Pancreas (tissue), 10 donors: ENCODE data around the gene MLIP. TPM values are rescaled to one million over a fixed set of nuclear protein-coding genes. Genes with fewer than 3 reads are reported as not detected.

Experiments
- ATAC-seq, 4 donors: fragments of 200-7000 bp; cut with Tn5 transposase; one replicate each; pipeline versions ENCODE4 v1.8.0 to v1.9.1; 2020; ENCODE audit warnings: mild to moderate bottlenecking in 4 of 4, moderate library complexity in 4 of 4
- DNase-seq, 6 donors: peaks; one replicate each; pipeline ENCODE4 v3.0.0-alpha.2; 2020
- FAIRE-seq: peaks from 2 replicates; lab custom pipeline; 2012; peaks lifted over from hg19 to GRCh38; lab: Jason Lieb, UNC
- H3K27ac ChIP-seq, 4 donors: fragments of 200-600 bp; sonication (generic); 1 replicate in 3 of 4; 2 replicates in 1 of 4; pipeline versions ENCODE4 v1.5.0 to v1.8.0; 2020
- H3K27me3 ChIP-seq, 4 donors: fragments of 200-600 bp; one replicate each; pipeline ENCODE4 v1.8.0; 2021
- H3K36me3 ChIP-seq, 3 donors: fragments of 200-600 bp; sonication (generic) in 1 of 3; one replicate each; pipeline versions ENCODE4 v1.5.0 to v1.8.0; 2020 to 2021
- H3K4me1 ChIP-seq, 3 donors: fragments of 200-600 bp; one replicate each; pipeline ENCODE4 v1.8.0; 2021
- H3K4me3 ChIP-seq, 4 donors: fragments of 200-600 bp; sonication (generic) in 2 of 4; one replicate each; pipeline versions ENCODE4 v1.5.0 to v1.8.0; 2020 to 2021
- H3K9me3 ChIP-seq, 4 donors: fragments of 200-600 bp; one replicate each; pipeline ENCODE4 v1.8.0; 2021
- WGBS, 2 donors: extraction: QIAGEN DNeasy Blood & Tissue Kit; methylation state at CpG; one replicate each; pipeline ENCODE4 v1.1.7; 2013; 5-methylcytosine and 5-hydroxymethylcytosine counted together
- intact Hi-C, 3 donors: fragments of 100-400 bp; cut with DNase I; formaldehyde crosslinking; loops; one replicate each; pipeline versions ENCODE4 v1.11.1 to v1.14.2; 2022
- polyA plus RNA-seq, 2 donors: library from polyadenylated mRNA; stranded (reverse); fragments of 200-250 nt; gene quantifications; one replicate each; pipeline ENCODE4 v1.2.3, GENCODE V29; 2013
- total RNA-seq, 6 donors: library from RNA; stranded (reverse); fragmentation: NEBNext Ultra II Directional in 4 of 6; extraction: Animal tissue kit (Norgen Biotek cat#: 25700) in 4 of 6; gene quantifications; one replicate each; pipeline versions ENCODE4 v1.2.1 to v1.2.4, GENCODE V29; 2021 to 2023
- TF ChIP-seq, protein P1 (sequence below), 4 donors: fragments of 200-600 bp; sonication (generic) in 3 of 4; IDR thresholded peaks; one replicate each; pipeline versions ENCODE4 v1.5.0 to v1.8.0; 2021; ENCODE audit warnings: antibody characterized with exemption in 4 of 4
- donor health status: healthy with polysubstance abuse.
- donor health status: DM: no; HTN: no; CAD: no; lungs with moderate emphysema.
- donor health status: DM: no; HTN: no; CAD: no.
- donor health status: control.
- donor health status: control.
- donor health status: Bipolar disorder and iron deficiency.
- donor health status: DM: yes; HTN: yes; CAD: no.
- donor health status: DM: no; HTN: no; CAD: no.
- donor health status: DM: no; HTN: no; CAD: no.
- donor health status: DM: yes; HTN: yes; CAD: no.

Gene MLIP
- total and polyA plus RNA-seq, 8 donors: 0.32 to 5.8 (median 0.77) TPM

DNA sequence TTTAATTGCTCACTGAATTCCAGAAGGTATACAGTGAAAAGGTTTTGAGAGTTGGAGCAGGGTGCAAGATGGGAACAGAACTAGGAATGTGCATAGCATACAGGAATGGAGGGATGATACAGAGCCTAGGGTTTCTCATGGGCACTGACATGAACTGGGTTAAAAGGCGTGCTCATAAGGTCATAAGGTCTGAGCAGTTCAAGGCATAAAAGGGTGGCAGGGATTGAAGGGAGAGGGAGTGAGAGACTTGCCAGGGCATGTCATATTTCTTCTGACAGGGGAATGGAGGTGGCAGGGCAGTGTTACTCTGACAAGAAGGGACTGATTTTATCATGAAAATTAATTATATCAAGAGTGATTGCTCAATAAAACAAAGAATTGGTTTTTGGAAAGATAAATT, 4.7 kb downstream of the MLIP start:
- no peak overlapping the region for H3K4me3 ChIP-seq
- FAIRE-seq: no peak
- DNase-seq: no peak
- no peaks in the 10 kb centered on the region for H3K4me1 ChIP-seq
- ATAC-seq: no peak
- no peaks in the 10 kb centered on the region for H3K9me3 ChIP-seq
- no peaks in the 10 kb centered on the region for H3K27me3 ChIP-seq
- no peak overlapping the region for H3K27ac ChIP-seq
- WGBS, 2 donors: 67 to 74% methylated on average over 1 of the region's 1 CpG
- H3K36me3 ChIP-seq: no peaks in the 10 kb centered on the region
- intact Hi-C loops: no loop called here
- TF ChIP-seq, protein P1, sequence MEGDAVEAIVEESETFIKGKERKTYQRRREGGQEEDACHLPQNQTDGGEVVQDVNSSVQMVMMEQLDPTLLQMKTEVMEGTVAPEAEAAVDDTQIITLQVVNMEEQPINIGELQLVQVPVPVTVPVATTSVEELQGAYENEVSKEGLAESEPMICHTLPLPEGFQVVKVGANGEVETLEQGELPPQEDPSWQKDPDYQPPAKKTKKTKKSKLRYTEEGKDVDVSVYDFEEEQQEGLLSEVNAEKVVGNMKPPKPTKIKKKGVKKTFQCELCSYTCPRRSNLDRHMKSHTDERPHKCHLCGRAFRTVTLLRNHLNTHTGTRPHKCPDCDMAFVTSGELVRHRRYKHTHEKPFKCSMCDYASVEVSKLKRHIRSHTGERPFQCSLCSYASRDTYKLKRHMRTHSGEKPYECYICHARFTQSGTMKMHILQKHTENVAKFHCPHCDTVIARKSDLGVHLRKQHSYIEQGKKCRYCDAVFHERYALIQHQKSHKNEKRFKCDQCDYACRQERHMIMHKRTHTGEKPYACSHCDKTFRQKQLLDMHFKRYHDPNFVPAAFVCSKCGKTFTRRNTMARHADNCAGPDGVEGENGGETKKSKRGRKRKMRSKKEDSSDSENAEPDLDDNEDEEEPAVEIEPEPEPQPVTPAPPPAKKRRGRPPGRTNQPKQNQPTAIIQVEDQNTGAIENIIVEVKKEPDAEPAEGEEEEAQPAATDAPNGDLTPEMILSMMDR (IDR thresholded peaks at IDR 0.05): no peak

DNA sequence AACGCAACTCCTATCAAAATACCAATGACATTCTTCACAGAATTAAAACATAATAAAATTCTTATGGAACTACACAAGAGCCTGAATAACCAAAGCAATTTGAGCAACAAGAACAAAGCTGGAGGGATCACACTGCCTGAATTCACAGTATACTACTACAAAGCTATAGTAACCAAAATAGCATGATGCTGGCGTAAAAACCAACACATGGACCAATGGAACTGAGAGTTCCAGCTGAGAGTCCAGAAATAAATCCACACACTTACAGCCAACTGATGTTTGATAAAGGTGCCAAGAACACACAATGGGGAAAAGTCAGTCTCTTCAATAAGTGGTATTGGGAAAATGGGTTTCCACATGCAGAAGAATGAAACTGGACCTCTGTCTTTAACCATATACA, 6.9 kb downstream of the MLIP start:
- ATAC-seq (no peak), FAIRE-seq (no peak), DNase-seq (no peak)
- Histone ChIP-seq H3K4me3 (no peak overlapping the region), H3K36me3 (no peaks in the 10 kb centered on the region), H3K27me3 (no peaks in the 10 kb centered on the region), H3K9me3 (no peaks in the 10 kb centered on the region), H3K4me1 (no peaks in the 10 kb centered on the region), H3K27ac (no peak overlapping the region)
- intact Hi-C loops: no loop called here
- WGBS, 2 donors: 87 to 92% methylated on average over 2 of the region's 2 CpGs
- TF ChIP-seq, protein P1 (IDR thresholded peaks at IDR 0.05): no peak

DNA sequence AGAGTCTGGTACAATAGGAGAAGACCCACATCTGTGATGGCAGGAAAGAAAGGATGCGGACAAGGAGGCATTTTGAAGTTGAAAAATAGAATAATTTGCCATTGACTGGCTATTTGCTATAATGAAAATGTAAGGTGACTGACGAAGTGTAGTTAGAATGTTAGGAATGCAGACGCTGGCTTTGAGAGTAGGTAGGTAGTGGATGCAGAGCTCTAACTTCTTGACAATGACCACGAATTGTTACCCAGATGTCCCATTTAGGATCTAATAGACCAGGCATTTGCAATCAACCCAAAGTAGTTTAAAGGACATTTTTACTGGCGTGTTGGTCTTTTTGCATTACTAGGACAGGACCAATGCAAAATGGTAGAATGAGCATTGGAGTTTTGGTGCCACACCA, 14.2 kb downstream of the MLIP start:
- ATAC-seq (no peak), FAIRE-seq (no peak), DNase-seq (no peak)
- H3K9me3 ChIP-seq: no peaks in the 10 kb centered on the region
- no peaks in the 10 kb centered on the region for H3K4me1 ChIP-seq
- WGBS, 2 donors: 52 to 53% methylated on average over 5 of the region's 5 CpGs
- H3K36me3 ChIP-seq: no peaks in the 10 kb centered on the region
- intact Hi-C loops: no loop called here
- TF ChIP-seq, protein P1 (IDR thresholded peaks at IDR 0.05): no peak
- no peak overlapping the region for H3K4me3 ChIP-seq
- H3K27ac ChIP-seq: no peak overlapping the region
- no peaks in the 10 kb centered on the region for H3K27me3 ChIP-seq

DNA sequence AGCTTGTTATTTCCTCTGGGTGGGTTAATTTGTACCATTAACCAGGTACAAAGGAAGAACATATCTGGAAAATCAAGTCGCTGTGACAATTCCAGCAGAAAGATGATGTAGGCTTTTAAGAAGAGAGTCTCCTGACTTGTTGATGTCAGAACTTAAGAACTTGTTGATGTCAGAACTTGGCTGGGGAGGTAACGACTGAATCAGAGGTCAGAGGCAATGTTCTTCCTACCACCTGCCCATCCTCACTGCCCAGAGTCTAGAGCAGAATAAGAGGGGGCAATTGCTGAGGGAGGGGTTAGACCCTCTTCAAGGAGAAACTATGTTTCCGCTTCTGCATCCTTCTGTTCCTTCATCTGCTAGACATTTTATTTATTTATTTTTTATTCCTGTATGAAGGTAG, 18.9 kb downstream of the MLIP start:
- TF ChIP-seq, protein P1 (IDR thresholded peaks at IDR 0.05): no peak
- H3K4me3 ChIP-seq: no peak overlapping the region
- peaks cover 0 to 6% (median 0%) of the 10 kb centered on the region in 3 donors for H3K4me1 ChIP-seq
- no peaks in the 10 kb centered on the region for H3K27me3 ChIP-seq
- FAIRE-seq: no peak
- no peaks in the 10 kb centered on the region for H3K36me3 ChIP-seq
- no peaks in the 10 kb centered on the region for H3K9me3 ChIP-seq
- no peak overlapping the region for H3K27ac ChIP-seq
- intact Hi-C loops: no loop called here
- WGBS, 2 donors: 66 to 71% methylated on average over 3 of the region's 3 CpGs
- no peak for ATAC-seq
- no peak for DNase-seq

DNA sequence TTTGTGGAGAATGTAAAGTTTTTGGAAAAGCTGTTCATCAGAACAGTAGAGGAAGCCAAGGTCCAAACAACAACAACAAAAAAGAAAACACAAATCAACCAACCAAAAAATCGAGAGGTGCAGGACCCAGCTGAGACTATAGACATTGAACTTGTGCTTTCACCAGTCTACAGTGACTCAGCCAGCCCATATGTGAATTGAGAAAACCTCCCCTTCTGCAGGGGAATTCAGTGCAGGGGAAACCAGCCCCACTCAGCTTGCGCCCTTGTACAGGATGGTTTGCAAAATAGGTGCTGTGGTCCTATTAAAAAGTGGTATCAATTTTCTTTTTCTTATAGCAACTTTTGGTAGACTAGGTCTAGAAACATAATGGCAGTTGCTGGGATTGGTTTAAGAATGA, 21.3 kb downstream of the MLIP start:
- TF ChIP-seq, protein P1 (IDR thresholded peaks at IDR 0.05): no peak
- intact Hi-C loops: no loop called here
- H3K4me3 ChIP-seq: no peak overlapping the region
- no peak for DNase-seq
- no peak for FAIRE-seq
- 73 to 82% methylated on average over 2 of the region's 2 CpGs for WGBS, 2 donors
- H3K9me3 ChIP-seq: no peaks in the 10 kb centered on the region
- H3K27ac ChIP-seq: no peak overlapping the region
- no peak for ATAC-seq
- peaks cover 0 to 16% (median 0%) of the 10 kb centered on the region in 3 donors for H3K4me1 ChIP-seq
- H3K36me3 ChIP-seq: no peaks in the 10 kb centered on the region
- no peaks in the 10 kb centered on the region for H3K27me3 ChIP-seq
